ENCODE results near the gene CTNNA2. TPM values are rescaled to one million over a fixed set of nuclear protein-coding genes. Genes with fewer than 3 reads are reported as not detected.

Gene CTNNA2
- total RNA-seq, 4 donors from 2014 or later = not detected

- TF ChIP-seq, protein P1, sequence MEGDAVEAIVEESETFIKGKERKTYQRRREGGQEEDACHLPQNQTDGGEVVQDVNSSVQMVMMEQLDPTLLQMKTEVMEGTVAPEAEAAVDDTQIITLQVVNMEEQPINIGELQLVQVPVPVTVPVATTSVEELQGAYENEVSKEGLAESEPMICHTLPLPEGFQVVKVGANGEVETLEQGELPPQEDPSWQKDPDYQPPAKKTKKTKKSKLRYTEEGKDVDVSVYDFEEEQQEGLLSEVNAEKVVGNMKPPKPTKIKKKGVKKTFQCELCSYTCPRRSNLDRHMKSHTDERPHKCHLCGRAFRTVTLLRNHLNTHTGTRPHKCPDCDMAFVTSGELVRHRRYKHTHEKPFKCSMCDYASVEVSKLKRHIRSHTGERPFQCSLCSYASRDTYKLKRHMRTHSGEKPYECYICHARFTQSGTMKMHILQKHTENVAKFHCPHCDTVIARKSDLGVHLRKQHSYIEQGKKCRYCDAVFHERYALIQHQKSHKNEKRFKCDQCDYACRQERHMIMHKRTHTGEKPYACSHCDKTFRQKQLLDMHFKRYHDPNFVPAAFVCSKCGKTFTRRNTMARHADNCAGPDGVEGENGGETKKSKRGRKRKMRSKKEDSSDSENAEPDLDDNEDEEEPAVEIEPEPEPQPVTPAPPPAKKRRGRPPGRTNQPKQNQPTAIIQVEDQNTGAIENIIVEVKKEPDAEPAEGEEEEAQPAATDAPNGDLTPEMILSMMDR (IDR thresholded peaks at IDR 0.05; ENCODE audit: low read depth) = no peak
Measured at GRCh38 chr2:79909521-79909920, 396.7 kb downstream of the CTNNA2 start.

GRCh38 chr2:79910643-79911042, 397.8 kb downstream of the CTNNA2 start:
- TF ChIP-seq, protein P1 (IDR thresholded peaks at IDR 0.05; ENCODE audit: low read depth) = no peak

GRCh38 chr2:79915455-79915854, 402.6 kb downstream of the CTNNA2 start:
- TF ChIP-seq, protein P1 (IDR thresholded peaks at IDR 0.05; ENCODE audit: low read depth) = no peak

- TF ChIP-seq, protein P1 (IDR thresholded peaks at IDR 0.05; ENCODE audit: low read depth) = no peak
Measured at GRCh38 chr2:79916285-79916684, 403.4 kb downstream of the CTNNA2 start.

DNA sequence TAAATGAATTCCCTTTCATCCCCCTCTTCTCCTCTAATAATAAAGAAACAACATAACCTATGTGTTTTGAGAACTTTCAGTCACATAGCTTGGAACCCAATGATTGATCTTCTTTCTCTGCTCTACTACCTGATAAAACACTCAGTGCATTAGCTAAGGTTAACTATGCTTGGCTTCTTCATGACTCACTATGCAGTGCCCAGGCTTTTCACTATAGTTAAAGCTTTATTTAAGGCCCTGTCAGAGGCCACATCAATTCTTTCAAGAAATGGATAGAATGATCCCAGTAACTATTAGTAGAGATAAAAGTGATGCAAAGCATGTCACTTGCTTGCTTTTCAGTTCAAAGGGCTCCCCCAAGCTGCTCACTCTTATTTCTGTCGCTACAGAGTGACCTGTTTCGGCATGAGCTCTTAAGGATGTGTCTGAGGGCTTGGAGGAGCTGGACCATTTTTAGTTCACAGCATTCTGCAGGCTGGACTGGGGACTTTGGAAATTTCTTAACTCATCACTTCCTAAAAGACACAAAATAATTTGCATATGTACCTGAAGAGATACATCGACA, 407.7 kb downstream of the CTNNA2 start:
- TF ChIP-seq, protein P1 (IDR thresholded peaks at IDR 0.05; ENCODE audit: low read depth) = no peak

DNA sequence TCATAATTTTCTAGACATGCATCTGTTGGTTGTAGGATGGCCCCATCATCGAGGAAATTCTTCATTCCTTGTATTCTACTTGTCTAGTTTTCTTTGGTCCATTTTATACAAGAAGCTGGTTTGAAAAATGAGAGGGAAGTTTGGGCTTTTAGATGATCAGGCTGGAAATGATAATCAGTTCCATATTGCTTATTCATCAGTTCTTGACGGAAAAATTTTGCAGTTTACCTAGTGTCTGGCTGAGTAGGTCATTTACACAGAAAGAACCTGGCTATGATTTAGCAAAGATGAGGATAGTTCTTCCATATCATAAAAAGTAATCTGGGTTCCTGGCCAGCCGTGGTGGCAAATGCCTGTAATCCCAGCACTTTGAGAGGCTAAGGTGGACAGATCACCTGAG, 416.8 kb downstream of the CTNNA2 start:
- TF ChIP-seq, protein P1 (IDR thresholded peaks at IDR 0.05; ENCODE audit: low read depth) = no peak

GRCh38 chr2:79935046-79935732, 422.3 kb downstream of the CTNNA2 start:
- TF ChIP-seq, protein P1 (IDR thresholded peaks at IDR 0.05; ENCODE audit: low read depth) = no peak

Measured in subcutaneous adipose tissue (tissue), 4 donors.